ENCODE data around the gene RHOA. TPM values are rescaled to one million over a fixed set of nuclear protein-coding genes. Genes with fewer than 3 reads are reported as not detected.

Gene RHOA
- total RNA-seq, 1 experiment from 2014 or later: 497 TPM

DNA sequence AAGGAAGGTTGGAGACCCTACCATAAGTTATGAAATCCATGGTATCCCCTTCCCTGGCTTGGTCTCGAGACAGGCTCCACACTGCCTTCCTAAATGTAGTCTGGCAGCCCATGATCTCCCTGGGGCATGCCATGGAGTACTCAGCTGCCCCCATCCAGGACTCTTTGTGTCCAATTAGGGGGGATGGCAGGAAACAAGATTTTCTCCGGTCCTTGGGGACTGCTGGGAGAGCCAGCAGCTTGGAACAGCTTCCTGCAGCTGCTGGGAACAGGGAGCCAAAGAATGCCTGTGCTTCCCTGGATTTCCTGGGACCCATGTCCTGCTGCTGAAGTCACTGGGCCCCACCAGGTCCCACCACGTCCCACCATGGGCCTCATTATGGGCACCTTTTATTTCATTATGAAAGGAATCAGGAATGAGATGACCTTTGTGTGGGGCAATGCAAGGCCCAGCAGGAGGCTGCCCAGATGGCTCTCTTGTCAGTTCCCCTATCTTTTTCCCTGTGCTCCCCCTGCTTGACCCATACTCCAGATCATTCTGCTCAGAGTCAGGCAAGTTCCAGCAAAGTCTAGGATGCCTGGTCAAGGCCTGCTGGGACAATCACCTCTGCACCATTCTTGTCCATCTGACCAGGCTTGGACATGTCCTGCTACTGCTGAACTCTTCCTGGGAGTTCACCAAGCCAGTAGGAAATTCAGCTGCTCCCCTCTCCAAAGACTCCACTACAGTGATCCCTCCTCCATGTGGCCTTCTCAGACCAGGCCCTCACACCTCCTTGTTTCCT is 43.3 kb upstream of the RHOA start:
- Histone ChIP-seq H3K4me1 (ENCODE audit: control insufficient read depth in 1 of 2, insufficient read depth in 2 of 2, low read length in 2 of 2) (peaks cover 0 to 24% of the 10 kb centered on the region in 2 experiments; a peak in 2 of 4 replicates), H3K27me3 (ENCODE audit: insufficient read depth, low read length) (no peaks in the 10 kb centered on the region), H3K9me3 (ENCODE audit: control insufficient read depth in 1 of 2, insufficient read depth in 1 of 2, low read depth in 1 of 2, low read length in 2 of 2) (no peaks in the 10 kb centered on the region), H4K20me1 (ENCODE audit: insufficient read depth) (no peaks in the 10 kb centered on the region), H3K36me3 (ENCODE audit: control insufficient read depth in 1 of 2, insufficient read depth in 2 of 2, low read length in 2 of 2) (no peaks in the 10 kb centered on the region), H3K9me2 (ENCODE audit: insufficient read depth) (no peaks in the 10 kb centered on the region), H3K9ac (ENCODE audit: low read length) (no peak overlapping the region), H3K79me2 (ENCODE audit: insufficient read depth, low read length) (no peaks in the 10 kb centered on the region), H2AFZ (ENCODE audit: low read depth, low read length, poor library complexity, severe bottlenecking) (peak overlapping the region; percentile 26), H3K4me2 (ENCODE audit: low read length) (no peak overlapping the region), H3K27ac (ENCODE audit: low read depth, low read length) (no peak overlapping the region), H3K4me3 (replicated peaks in 1 of 2; ENCODE audit: low read depth in 1 of 2, low read length in 2 of 2) (no peak overlapping the region)
- RAD21 ChIA-PET (ENCODE audit: low non-redundant PET in 1 of 2, low total read pairs in 2 of 2, uncharacterized antibody in 2 of 2, unreplicated experiment in 2 of 2): interaction anchor here (1.0 to 1.5 kb wide), 2 partner anchors 14 to 85 kb away, joined by 3 to 6 read pairs; no protein-coding TSS in a partner anchor
- TF ChIP-seq, protein P1, sequence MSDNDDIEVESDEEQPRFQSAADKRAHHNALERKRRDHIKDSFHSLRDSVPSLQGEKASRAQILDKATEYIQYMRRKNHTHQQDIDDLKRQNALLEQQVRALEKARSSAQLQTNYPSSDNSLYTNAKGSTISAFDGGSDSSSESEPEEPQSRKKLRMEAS (IDR thresholded peaks at IDR 0.05): no peak
- TF ChIP-seq YY1 (IDR thresholded peaks at IDR 0.05; ENCODE audit: extremely low read depth, insufficient replicate concordance, low read depth, low read length): no peak
- no TSS peak for BruUV-seq (replicated peaks)
- CTCF ChIA-PET: interaction anchor here (0.8 to 2.0 kb wide), 7 partner anchors 8 to 217 kb away, joined by 3 to 15 read pairs (median 6); partner anchors contain the start of gene DAG1
- ATAC-seq (no peak; the same call in 1 of the 2 replicates), DNase-seq (ENCODE audit: low read depth, low spot score) (no peak)
- POLR2A ChIA-PET: interaction anchor here (1.0 to 1.7 kb wide), 3 partner anchors 8 to 148 kb away, joined by 3 to 12 read pairs (median 3); partner anchors contain the start of gene DAG1
- intact Hi-C loops (cut with micrococcal nuclease): loop anchor here (1.0 kb wide), 1 partner anchor 216 kb away; no protein-coding TSS in a partner anchor

DNA sequence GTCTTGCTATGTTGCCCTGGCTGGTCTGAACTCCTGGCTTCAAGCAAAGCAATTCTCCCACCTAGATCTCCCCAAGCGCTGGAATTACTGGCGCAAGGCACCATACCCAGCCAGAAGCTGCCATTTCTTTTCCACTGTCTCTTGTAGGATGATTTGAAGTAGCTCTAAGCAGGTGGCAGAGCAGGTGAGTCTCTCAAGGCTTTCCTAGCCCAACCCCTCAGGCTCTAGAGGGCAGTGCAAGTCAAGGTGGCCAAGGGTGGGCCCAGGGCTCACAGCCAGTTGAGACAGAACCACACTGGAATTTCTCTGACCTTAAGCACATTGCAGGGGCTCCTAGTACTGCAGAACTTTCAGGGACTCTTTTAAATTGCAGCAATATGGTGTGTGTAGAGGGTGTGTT is 42.7 kb upstream of the RHOA start:
- CTCF ChIA-PET: interaction anchor here (0.8 to 2.0 kb wide), 7 partner anchors 9 to 218 kb away, joined by 3 to 15 read pairs (median 6); partner anchors contain the start of gene DAG1
- Histone ChIP-seq H3K27ac (ENCODE audit: low read depth, low read length) (no peak overlapping the region), H3K9me2 (ENCODE audit: insufficient read depth) (no peaks in the 10 kb centered on the region), H3K9me3 (ENCODE audit: control insufficient read depth in 1 of 2, insufficient read depth in 1 of 2, low read depth in 1 of 2, low read length in 2 of 2) (no peaks in the 10 kb centered on the region), H2AFZ (ENCODE audit: low read depth, low read length, poor library complexity, severe bottlenecking) (peak overlapping the region; percentile 26), H3K4me3 (replicated peaks in 1 of 2; ENCODE audit: low read depth in 1 of 2, low read length in 2 of 2) (no peak overlapping the region), H3K9ac (ENCODE audit: low read length) (no peak overlapping the region), H4K20me1 (ENCODE audit: insufficient read depth) (no peaks in the 10 kb centered on the region), H3K36me3 (ENCODE audit: control insufficient read depth in 1 of 2, insufficient read depth in 2 of 2, low read length in 2 of 2) (no peaks in the 10 kb centered on the region), H3K4me1 (ENCODE audit: control insufficient read depth in 1 of 2, insufficient read depth in 2 of 2, low read length in 2 of 2) (peaks cover 0 to 24% of the 10 kb centered on the region in 2 experiments; a peak in 2 of 4 replicates), H3K27me3 (ENCODE audit: insufficient read depth, low read length) (no peaks in the 10 kb centered on the region), H3K4me2 (ENCODE audit: low read length) (no peak overlapping the region), H3K79me2 (ENCODE audit: insufficient read depth, low read length) (no peaks in the 10 kb centered on the region)
- RAD21 ChIA-PET (ENCODE audit: low non-redundant PET in 1 of 2, low total read pairs in 2 of 2, uncharacterized antibody in 2 of 2, unreplicated experiment in 2 of 2): interaction anchor here (0.6 to 1.5 kb wide), 3 partner anchors 14 to 217 kb away, joined by 3 to 6 read pairs (median 6); no protein-coding TSS in a partner anchor
- ATAC-seq: peak; percentile 93
- intact Hi-C loops (cut with micrococcal nuclease): loop anchor here (1.0 kb wide), 1 partner anchor 217 kb away; no protein-coding TSS in a partner anchor
- DNase-seq (ENCODE audit: low read depth, low spot score): peak; percentile 52
- POLR2A ChIA-PET: interaction anchor here (1.0 to 1.7 kb wide), 3 partner anchors 9 to 149 kb away, joined by 3 to 12 read pairs (median 3); partner anchors contain the start of gene DAG1
- TF ChIP-seq RAD21 (IDR thresholded peaks at IDR 0.05; ENCODE audit: low read depth) (peak; percentile 90), ELF1 (IDR thresholded peaks at IDR 0.05; ENCODE audit: borderline replicate concordance, low read depth) (no peak), SIN3A (IDR thresholded peaks at IDR 0.05; ENCODE audit: low read depth) (no peak), POLR2AphosphoS5 (IDR thresholded peaks at IDR 0.05; ENCODE audit: low read depth, low read length) (no peak), POLR2A (IDR thresholded peaks at IDR 0.05; ENCODE audit: borderline replicate concordance, extremely low read depth, insufficient read depth, insufficient read length) (no peak), JUND (IDR thresholded peaks at IDR 0.05) (no peak), EZH2phosphoT487 (IDR thresholded peaks at IDR 0.05; ENCODE audit: borderline replicate concordance) (no peak), YY1 (IDR thresholded peaks at IDR 0.05; ENCODE audit: extremely low read depth, insufficient replicate concordance, low read depth, low read length) (peak; percentile 15)
- TF ChIP-seq, protein P2, sequence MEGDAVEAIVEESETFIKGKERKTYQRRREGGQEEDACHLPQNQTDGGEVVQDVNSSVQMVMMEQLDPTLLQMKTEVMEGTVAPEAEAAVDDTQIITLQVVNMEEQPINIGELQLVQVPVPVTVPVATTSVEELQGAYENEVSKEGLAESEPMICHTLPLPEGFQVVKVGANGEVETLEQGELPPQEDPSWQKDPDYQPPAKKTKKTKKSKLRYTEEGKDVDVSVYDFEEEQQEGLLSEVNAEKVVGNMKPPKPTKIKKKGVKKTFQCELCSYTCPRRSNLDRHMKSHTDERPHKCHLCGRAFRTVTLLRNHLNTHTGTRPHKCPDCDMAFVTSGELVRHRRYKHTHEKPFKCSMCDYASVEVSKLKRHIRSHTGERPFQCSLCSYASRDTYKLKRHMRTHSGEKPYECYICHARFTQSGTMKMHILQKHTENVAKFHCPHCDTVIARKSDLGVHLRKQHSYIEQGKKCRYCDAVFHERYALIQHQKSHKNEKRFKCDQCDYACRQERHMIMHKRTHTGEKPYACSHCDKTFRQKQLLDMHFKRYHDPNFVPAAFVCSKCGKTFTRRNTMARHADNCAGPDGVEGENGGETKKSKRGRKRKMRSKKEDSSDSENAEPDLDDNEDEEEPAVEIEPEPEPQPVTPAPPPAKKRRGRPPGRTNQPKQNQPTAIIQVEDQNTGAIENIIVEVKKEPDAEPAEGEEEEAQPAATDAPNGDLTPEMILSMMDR (IDR thresholded peaks at IDR 0.05 in 2 of 3, conservative IDR thresholded peaks at IDR 0.05 in 1 of 3; ENCODE audit: borderline replicate concordance in 1 of 3, insufficient read depth in 1 of 3, low read depth in 2 of 3, low read length in 2 of 3): peak; percentile 51 to 74 (median 54); a peak in 5 of 6 replicates
- TF ChIP-seq, protein P1 (IDR thresholded peaks at IDR 0.05): no peak
- no TSS peak for BruUV-seq (replicated peaks)
